Astrocyte (in vitro differentiated cells and primary cell): Measurements from ENCODE around the gene ZRANB2. TPM values are rescaled to one million over a fixed set of nuclear protein-coding genes. Genes with fewer than 3 reads are reported as not detected.

Source experiments
- DNase-seq: peaks from one replicate; pipeline ENCODE4 v3.0.0-alpha.2; 2010; ENCODE audit warnings: low read depth
- FAIRE-seq: peaks from 2 replicates; lab custom pipeline; 2011; peaks lifted over from hg19 to GRCh38; lab: Jason Lieb, UNC
- H2AFZ ChIP-seq: 2 replicates; pipeline ENCODE4 v1.6.0; 2012; ENCODE audit warnings: low read depth, low read length, inconsistent platforms
- H3K27ac ChIP-seq: 2 replicates; pipeline ENCODE4 v1.5.1; 2011; ENCODE audit warnings: low read depth, low read length, inconsistent platforms
- H3K27me3 ChIP-seq: 2 replicates; pipeline ENCODE4 v1.6.0; 2011; ENCODE audit warnings: low read length, inconsistent platforms; ENCODE audit not compliant: insufficient read depth
- H3K36me3 ChIP-seq: 2 replicates; pipeline ENCODE4 v1.5.1; 2011; ENCODE audit warnings: low read length, inconsistent platforms; ENCODE audit not compliant: insufficient read depth
- H3K4me1 ChIP-seq: 2 replicates; pipeline ENCODE4 v1.5.1; 2011; ENCODE audit warnings: low read length, inconsistent platforms; ENCODE audit not compliant: insufficient read depth
- H3K4me2 ChIP-seq: 2 replicates; pipeline ENCODE4 v1.6.0; 2012; ENCODE audit warnings: low read length, inconsistent platforms
- H3K4me3 ChIP-seq: 2 replicates; pipeline ENCODE4 v1.5.1; 2011; ENCODE audit warnings: low read depth, mild to moderate bottlenecking, low read length, inconsistent platforms; ENCODE audit not compliant: insufficient read depth
- H3K79me2 ChIP-seq: 2 replicates; pipeline ENCODE4 v1.6.0; 2012; ENCODE audit warnings: mild to moderate bottlenecking, low read length, inconsistent platforms; ENCODE audit not compliant: insufficient read depth
- H3K9ac ChIP-seq: 2 replicates; pipeline ENCODE4 v1.6.0; 2012; ENCODE audit warnings: mild to moderate bottlenecking, low read length, inconsistent platforms
- H3K9me3 ChIP-seq: 2 replicates; pipeline ENCODE4 v1.5.1; 2012; ENCODE audit warnings: low read depth, mild to moderate bottlenecking, low read length, inconsistent platforms; ENCODE audit not compliant: insufficient read depth
- H4K20me1 ChIP-seq: 2 replicates; pipeline ENCODE4 v1.6.0; 2012; ENCODE audit warnings: low read length, inconsistent platforms; ENCODE audit not compliant: insufficient read depth
- H3K27ac Mint-ChIP-seq: one replicate; pipeline ENCODE4 v1.8.0; 2021; ENCODE audit warnings: mild to moderate bottlenecking, mixed read lengths; ENCODE audit not compliant: unreplicated experiment
- H3K27me3 Mint-ChIP-seq: one replicate; pipeline ENCODE4 v1.8.0; 2021; ENCODE audit warnings: low read depth, mixed read lengths; ENCODE audit not compliant: unreplicated experiment
- H3K36me3 Mint-ChIP-seq: one replicate; pipeline ENCODE4 v1.8.0; 2021; ENCODE audit warnings: low read depth, mixed read lengths; ENCODE audit not compliant: unreplicated experiment
- H3K4me1 Mint-ChIP-seq: one replicate; pipeline ENCODE4 v1.8.0; 2021; ENCODE audit warnings: low read depth, mixed read lengths; ENCODE audit not compliant: unreplicated experiment
- H3K4me3 Mint-ChIP-seq: one replicate; pipeline ENCODE4 v1.8.0; 2021; ENCODE audit warnings: mild to moderate bottlenecking, moderate library complexity, mixed read lengths; ENCODE audit not compliant: unreplicated experiment
- H3K9me3 Mint-ChIP-seq: one replicate; pipeline ENCODE4 v1.8.0; 2021; ENCODE audit warnings: mild to moderate bottlenecking, mixed read lengths; ENCODE audit not compliant: unreplicated experiment
- EZH2 ChIP-seq: IDR thresholded peaks from 2 replicates; pipeline ENCODE4 v1.6.1; 2012; ENCODE audit warnings: mild to moderate bottlenecking, low read length, inconsistent platforms; ENCODE audit not compliant: insufficient read depth
- total RNA-seq: library from RNA; stranded (reverse); gene quantifications from 2 replicates; pipeline ENCODE4 v1.2.1, GENCODE V29; 2021
- TF ChIP-seq, protein P1 (sequence below): IDR thresholded peaks from 2 replicates; pipeline ENCODE4 v1.5.1; 2011; ENCODE audit warnings: low read depth, mild to moderate bottlenecking, inconsistent platforms, low read length, moderate library complexity; ENCODE audit not compliant: insufficient read depth

Gene ZRANB2
- total RNA-seq, 1 donor from 2014 or later = 97.0 TPM

- no peak overlapping the region for H3K4me2 ChIP-seq
- no peaks in the 10 kb centered on the region for H3K79me2 ChIP-seq
- H2AFZ ChIP-seq = no peak overlapping the region
- no peaks in the 10 kb centered on the region for H3K4me1 ChIP-seq
- TF ChIP-seq, protein P1, sequence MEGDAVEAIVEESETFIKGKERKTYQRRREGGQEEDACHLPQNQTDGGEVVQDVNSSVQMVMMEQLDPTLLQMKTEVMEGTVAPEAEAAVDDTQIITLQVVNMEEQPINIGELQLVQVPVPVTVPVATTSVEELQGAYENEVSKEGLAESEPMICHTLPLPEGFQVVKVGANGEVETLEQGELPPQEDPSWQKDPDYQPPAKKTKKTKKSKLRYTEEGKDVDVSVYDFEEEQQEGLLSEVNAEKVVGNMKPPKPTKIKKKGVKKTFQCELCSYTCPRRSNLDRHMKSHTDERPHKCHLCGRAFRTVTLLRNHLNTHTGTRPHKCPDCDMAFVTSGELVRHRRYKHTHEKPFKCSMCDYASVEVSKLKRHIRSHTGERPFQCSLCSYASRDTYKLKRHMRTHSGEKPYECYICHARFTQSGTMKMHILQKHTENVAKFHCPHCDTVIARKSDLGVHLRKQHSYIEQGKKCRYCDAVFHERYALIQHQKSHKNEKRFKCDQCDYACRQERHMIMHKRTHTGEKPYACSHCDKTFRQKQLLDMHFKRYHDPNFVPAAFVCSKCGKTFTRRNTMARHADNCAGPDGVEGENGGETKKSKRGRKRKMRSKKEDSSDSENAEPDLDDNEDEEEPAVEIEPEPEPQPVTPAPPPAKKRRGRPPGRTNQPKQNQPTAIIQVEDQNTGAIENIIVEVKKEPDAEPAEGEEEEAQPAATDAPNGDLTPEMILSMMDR = no peak
- no peak for TF ChIP-seq EZH2
- Mint-ChIP-seq H3K36me3 (no peaks in the 10 kb centered on the region), H3K4me3 (no peak overlapping the region), H3K9me3 (no peaks in the 10 kb centered on the region), H3K27ac (no peak overlapping the region), H3K4me1 (peaks cover 15% of the 10 kb centered on the region), H3K27me3 (no peaks in the 10 kb centered on the region)
- no peaks in the 10 kb centered on the region for H3K9me3 ChIP-seq
- peaks cover 2% of the 10 kb centered on the region for H3K27me3 ChIP-seq
- no peaks in the 10 kb centered on the region for H4K20me1 ChIP-seq
- FAIRE-seq = peak; percentile 49
- H3K27ac ChIP-seq = no peak overlapping the region
- DNase-seq = no peak
- no peak overlapping the region for H3K4me3 ChIP-seq
- H3K36me3 ChIP-seq = no peaks in the 10 kb centered on the region
- no peak overlapping the region for H3K9ac ChIP-seq
Measured at GRCh38 chr1:71031426-71031825, 49.4 kb downstream of the ZRANB2 start.

- Mint-ChIP-seq H3K4me3 (no peak overlapping the region), H3K9me3 (no peaks in the 10 kb centered on the region), H3K27ac (no peak overlapping the region), H3K4me1 (peaks cover 15% of the 10 kb centered on the region), H3K36me3 (no peaks in the 10 kb centered on the region), H3K27me3 (no peaks in the 10 kb centered on the region)
- no peaks in the 10 kb centered on the region for H3K79me2 ChIP-seq
- no peak overlapping the region for H3K9ac ChIP-seq
- TF ChIP-seq, protein P1 = no peak
- TF ChIP-seq EZH2 = no peak
- H3K4me1 ChIP-seq = no peaks in the 10 kb centered on the region
- no peak overlapping the region for H3K27ac ChIP-seq
- FAIRE-seq (peak; percentile 47), DNase-seq (no peak)
- no peaks in the 10 kb centered on the region for H4K20me1 ChIP-seq
- H3K9me3 ChIP-seq = no peaks in the 10 kb centered on the region
- no peak overlapping the region for H2AFZ ChIP-seq
- peaks cover 2% of the 10 kb centered on the region for H3K27me3 ChIP-seq
- H3K4me3 ChIP-seq = no peak overlapping the region
- no peaks in the 10 kb centered on the region for H3K36me3 ChIP-seq
- no peak overlapping the region for H3K4me2 ChIP-seq
Measured at GRCh38 chr1:71030026-71030425, 50.8 kb downstream of the ZRANB2 start.

GRCh38 chr1:71028981-71029380, 51.9 kb downstream of the ZRANB2 start:
- Histone ChIP-seq H3K4me1 (no peaks in the 10 kb centered on the region), H3K36me3 (no peaks in the 10 kb centered on the region), H3K4me2 (no peak overlapping the region), H3K4me3 (no peak overlapping the region), H4K20me1 (no peaks in the 10 kb centered on the region), H3K27ac (no peak overlapping the region), H3K79me2 (no peaks in the 10 kb centered on the region), H2AFZ (no peak overlapping the region), H3K27me3 (peaks cover 2% of the 10 kb centered on the region), H3K9me3 (no peaks in the 10 kb centered on the region), H3K9ac (no peak overlapping the region)
- Mint-ChIP-seq H3K27me3 (no peaks in the 10 kb centered on the region), H3K36me3 (no peaks in the 10 kb centered on the region), H3K4me3 (no peak overlapping the region), H3K4me1 (peaks cover 15% of the 10 kb centered on the region), H3K9me3 (no peaks in the 10 kb centered on the region), H3K27ac (no peak overlapping the region)
- TF ChIP-seq, protein P1 = no peak
- no peak for TF ChIP-seq EZH2
- no peak for FAIRE-seq
- DNase-seq = no peak
